OCI-M2 (cell line): ENCODE results near the gene MB.

Experiments
- DNase-seq: peaks from one replicate; lab custom pipeline; 2025; ENCODE audit not compliant: unreplicated experiment; lab: John Stamatoyannopoulos, UW

Gene MB

DNA sequence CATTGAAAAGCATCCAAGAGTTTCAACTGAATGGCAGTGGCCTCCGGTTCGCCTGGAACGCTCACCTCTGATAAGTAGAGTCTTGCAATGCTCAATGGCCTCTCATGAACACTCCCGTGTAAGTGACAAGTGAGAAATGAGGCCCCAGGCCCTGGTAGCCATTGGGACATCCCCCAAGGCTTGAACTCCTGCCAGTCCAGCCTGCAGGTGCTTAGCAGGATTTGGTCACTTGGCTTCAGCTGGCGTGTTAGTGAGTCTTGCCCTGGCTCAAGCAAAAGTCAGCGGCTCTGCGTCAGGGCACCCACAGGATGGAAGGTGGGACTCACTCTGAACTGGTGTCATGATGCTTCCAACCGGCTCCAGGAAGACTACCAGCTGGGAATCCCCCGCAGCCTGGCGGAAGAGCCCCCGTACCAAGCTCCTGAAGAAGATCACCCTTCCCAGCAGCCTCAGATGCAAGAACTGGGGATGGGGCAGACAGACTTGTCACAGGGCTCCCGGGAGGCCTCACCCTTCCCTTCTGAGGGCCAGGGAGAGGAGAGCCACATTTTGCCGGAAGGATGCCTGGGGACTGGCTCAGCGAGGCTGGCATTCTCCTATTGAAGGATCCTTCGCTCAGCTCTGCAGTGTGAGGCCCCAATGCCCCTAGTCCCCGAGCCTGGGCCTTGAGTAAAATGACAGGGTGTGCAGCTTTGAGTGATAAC is 19.3 kb downstream of the MB start:
- DNase-seq = no peak

DNA sequence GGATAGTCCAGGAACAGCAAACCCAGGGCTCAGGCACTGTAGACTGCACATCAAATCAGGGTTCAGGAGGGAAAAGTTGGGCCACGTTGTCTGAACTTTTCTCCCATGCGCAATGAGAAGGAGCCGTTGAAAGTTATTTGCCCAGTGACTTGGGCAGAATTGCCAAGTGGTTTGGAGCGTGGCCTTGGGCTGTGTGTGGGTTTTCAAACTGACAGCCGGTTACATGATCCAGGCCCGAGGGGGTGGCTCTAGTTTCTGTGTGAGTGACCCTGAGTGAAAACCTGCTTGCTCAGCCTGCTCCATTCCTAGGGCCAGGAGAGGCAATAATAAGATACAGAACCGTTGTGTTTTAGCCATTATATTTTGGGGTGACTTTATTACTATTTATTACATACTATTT is 20.3 kb downstream of the MB start:
- DNase-seq = no peak

DNA sequence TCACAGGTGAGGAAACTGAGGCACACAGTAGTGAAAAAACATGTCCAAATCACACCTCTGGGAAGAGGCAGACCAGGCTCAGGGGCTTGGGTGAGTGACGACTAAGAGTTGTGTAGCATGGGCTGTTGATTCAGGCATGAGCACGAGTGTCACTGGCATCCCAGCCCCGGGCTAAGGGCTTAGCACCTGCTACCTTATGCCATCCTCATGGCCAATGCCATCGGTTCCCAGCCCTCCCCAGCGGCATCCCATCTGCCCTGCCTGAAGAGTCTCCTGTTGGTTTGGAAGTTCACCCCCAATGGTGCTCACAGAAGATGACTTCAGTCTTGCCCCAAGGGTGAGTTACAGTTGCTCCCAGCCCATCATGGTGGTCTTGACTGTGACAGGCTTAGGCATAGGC is 22.4 kb downstream of the MB start:
- DNase-seq = no peak

DNA sequence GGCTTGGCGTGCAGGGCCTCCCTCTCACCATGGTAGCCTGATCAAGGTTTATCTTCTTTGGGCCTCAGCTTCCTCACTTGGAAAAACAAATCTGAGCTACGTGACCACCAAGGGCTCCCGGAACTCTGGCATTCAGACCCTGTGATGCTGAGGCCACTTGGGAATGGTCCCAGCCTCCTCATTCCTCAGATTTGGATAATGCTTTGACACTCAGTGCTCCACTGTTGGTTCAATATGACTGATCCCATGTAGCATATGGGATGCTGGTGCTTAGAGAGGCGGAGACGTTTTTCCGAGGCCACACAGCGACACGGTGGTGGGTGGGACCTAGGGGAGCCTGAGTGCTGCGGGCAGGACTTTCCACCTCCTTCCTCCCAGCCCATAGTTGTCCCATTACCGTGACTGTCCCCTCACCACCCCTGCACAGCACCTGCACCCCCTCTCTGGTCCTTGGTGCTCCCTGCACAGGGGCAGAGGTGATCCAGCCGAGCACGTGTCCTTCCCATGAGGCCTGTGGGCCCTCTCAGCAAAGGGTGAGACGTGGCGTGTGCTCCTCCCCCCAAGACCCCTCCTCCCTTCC is 23.1 kb downstream of the MB start:
- no peak for DNase-seq

DNA sequence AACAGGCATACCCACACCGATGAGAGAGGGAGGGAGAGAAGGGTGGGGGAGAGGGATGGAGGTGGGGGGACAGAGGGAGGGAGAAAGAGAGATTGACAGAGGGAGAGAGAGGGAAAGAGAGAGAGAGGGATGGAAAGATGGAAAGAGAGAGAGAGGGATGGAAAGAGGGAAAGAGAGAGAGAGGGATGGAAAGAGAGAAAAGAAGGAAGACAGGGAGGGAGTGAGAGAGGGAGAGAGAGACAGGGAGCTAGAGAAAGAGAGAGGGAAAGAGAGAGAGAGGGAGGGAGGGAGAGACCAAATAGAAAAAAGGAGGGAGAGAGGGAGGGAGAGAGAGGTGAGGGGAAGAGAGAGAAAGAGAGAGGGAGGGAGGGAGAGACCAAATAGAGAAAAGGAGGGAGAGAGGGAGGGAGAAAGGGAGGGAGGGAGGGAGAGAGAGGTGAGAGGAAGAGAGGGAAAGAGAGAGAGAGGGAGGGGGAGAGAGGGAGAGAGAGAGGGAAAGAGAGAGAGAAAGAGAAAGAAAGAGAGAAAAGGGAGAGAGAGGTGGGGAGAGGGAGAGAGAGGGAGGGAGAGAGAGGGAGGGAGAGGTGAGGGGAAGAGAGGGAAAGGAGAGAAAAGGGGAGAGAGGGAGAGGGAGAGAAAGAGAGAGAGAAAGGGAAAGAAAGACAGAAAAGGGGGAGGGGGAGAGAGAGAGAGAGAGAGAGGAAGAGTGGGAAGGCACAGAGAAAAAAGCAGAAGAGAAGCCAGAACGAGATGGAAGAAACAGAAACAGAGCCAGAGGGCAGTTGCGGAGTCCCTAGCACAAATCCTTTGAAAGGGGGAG is 23.8 kb downstream of the MB start:
- no peak for DNase-seq

DNA sequence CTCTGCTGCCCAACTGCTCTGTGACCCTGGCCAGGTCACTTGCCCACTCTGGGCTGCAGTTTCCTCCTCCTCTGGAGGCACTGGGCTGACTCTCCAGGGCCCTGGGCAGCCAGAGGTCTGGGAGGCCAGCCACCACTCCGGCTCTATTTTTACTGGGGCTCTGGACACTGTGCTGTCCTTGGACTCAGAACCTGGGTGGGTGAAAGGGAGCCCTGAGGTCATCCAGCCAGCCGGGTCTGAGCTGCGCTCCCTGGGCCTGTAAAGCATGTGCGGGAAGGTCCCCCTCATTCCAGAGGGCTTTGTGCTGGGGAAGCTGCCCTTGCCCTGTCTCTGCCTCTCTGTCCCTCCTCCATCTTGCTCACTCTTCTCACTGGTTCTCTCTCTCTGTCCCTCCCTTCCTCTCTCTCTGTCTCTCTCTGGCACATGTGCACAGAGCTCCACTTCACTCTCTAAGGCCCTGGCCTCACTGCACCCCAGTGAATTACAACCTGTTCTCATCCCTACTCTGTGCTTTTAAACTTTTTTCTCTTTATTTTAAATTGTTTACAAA is 24.6 kb downstream of the MB start:
- DNase-seq = no peak

DNA sequence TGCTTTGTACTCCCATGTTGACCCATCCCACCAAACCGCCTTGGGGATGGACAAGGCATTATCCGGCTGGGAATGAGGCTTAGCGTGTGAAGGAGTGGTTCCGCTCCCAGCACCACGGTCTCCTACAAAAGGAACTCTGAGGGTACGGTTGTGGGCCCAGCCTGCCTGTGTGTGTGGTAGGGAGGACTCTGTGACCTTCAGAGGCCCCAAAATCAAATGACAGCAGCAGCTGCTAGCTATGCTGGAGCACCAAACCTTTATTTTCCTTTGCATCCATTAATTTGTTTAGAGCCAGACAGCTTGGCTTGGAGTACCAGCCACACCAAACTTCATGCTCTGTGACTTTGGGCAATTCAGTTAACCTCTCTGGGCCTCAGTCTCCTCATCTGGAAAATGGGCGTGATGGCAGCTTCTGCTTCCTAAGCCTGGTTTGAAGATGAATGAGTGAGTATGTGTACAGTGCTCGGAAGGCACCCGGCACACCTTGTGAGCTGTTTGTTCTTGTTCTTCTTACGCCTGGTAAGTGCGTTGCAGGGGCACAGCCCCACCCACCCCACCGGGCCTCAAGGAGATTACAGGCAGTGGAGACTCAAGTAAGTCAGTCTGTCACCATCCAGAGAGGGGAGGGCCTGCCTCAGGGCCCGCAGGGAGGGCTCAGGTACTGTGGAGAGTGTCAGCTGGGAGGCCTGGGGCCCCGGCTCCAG is 25.3 kb downstream of the MB start:
- no peak for DNase-seq

DNA sequence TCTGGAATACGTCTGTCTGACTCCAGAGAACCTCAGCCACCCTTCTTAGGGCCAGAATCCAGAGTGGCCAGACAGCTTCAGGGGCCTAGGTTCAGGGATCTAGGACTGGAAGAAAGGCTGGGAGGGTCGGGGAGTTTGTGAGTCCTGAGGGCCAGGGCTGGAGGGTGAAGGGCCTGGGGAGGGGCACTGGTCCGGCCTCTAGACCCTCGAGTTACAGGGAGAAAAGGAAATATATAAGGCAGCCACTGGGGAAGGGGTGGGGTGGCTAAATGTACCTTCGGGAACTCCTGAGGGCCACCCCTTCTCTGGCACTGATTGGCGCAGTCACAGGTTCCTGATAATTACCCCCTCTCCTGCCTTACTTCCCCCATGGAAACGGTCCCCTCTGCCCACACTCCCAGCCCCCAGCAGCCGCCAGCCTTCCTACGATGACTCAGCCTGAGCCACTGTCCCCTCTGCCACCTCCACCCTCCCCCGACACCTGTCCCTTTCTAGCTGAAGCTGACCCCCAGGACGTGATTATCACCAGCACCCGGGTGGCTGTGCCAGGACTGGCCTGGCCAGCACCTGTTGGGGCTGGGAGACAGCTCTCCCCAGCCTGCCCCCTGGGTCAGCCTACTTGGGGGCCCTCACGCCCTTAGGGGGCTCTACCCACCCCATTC is 26.4 kb downstream of the MB start:
- no peak for DNase-seq

DNA sequence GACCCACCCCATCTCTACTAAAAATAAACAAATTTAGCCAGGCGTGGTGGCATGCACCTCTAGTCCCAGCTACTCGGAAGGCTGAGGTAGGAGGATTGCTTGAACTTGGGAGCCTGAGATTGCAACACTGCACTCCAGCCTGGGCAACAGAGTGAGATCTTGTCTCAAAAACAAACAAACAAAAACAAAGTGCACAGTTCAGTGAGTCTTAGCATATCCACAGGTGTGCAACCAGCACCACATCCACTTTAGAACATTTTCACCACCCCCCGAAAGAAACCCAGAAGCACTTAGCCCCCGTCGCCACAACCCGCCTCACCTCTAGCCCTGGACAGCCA is 27.4 kb downstream of the MB start:
- no peak for DNase-seq

DNA sequence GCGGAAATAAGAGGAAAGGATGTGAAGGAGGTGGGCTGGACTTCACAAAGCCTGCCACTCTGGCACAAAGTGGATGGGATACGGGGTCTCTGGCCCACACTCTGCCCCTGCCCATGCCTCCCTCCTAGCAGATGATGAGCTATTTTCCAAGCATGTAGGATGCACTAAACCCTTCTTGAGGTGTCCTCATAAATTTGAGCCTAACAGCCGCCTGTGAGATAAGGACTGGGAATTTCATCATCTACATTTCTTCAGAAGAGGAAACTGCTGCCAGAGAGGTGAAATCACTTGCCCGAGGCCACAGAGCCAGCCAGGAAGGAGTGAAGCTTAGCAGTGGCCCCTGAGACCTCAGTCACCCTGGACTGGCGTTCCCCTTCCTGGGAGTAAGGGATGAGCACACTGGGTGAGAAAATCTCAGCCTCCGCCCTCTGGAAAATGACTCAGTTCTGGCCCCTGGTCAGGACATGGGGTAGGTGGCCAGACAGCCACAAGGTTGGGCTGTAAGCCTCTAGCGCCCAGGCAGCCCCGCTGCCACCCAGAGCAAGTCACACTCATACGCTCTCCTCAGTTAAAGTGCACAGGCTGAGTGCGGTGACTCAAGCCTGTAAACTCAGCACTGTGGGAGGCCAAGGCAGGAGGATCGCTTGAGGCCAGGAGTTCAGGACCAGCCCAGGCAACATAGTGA is 27.9 kb downstream of the MB start:
- no peak for DNase-seq

DNA sequence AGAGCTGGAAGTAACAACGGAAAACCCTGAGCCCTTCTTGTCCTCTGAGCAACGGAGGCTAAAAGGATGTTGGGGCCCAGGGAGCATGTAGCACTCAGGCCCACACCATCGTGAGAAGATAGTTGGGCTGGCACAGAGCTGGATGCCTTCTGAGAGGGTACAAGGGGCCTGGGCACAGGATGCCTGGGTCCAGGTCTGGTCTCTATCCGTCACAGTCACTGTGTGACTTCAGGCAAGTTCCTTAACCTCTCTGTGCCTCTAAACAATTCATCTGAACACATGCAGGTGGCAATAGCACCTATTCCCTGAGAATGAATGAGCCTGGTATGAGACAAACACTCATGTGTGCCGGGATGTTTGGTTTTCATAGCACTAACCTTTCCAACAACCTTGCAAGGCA is 29.2 kb downstream of the MB start:
- DNase-seq = no peak

DNA sequence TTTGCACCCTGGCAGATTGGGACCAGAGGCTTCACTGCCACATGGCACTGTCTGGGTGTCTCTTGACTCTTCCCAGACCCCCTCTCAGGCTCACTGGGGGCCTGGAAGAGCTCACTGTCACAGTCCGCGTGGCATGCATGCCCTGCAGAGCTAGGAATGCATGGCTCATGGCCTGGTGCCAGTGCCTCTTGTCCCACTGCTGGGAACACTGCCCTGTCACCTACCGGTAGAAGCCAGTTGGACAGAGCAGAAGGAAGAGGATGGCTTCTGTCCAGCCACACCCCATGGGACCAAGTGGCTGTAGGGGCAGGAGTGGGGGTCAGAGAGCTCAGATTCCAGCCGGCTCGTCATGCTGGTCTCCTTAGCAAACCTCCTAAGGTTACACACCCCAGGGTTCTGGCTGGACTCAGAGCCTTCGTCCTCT is 29.7 kb downstream of the MB start:
- DNase-seq = no peak

DNA sequence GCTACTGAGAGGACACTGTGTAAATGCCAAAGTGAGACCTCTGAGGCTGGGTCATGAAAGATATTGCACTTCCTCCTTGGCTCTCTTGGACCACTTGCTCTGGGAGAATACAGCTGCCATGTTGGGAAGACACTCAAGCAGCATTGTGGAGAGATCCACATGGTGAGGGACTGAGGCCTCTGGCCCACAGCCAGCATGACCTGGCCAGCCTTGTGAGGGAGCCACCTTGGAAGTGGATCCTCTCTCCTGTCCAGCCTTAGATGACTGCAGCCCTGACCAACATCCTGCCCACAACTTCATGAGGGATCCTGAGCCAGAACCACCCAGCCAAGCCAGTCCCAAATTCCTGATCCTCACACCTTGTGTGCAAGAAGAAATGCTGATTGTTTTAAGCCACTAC is 30.4 kb downstream of the MB start:
- no peak for DNase-seq

DNA sequence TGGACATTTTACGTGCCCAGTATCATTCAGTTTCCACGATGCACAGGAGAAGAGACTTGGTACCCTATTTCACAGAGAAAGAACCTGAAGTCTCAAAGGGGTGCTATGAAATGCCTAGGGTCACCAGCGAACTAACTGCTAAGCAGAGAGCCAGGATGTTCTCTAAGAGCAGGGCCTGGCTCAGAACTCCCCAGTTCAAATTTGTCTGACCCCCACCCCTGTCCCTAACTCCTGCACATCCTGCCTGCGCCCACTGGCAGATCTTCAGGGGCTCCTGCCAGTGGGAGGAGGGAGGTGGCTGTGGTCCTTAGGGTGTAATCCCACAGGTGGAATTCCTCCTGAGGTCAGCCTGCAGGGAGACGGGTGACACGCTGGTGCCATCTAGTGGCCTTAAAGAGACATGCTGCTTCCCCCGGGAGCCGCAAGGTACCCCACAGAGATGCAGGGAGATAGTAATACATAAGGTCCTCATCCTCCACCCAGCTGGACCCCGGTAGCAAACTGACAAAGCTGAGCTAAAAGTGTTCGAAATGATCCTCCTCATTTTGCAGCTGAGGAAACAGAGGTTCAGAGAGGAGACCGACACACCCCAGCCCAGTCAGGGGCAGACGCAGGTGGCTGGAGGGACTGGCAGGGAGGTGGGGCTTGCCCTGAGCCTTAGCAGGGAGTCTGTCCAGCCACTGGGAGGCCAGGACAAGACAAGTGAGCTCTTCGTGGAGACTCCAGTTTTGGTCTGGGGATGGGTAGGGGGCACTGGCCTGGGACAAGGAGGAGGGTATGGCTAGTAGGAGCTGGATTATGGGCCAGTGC is 34.1 kb downstream of the MB start:
- DNase-seq = no peak

DNA sequence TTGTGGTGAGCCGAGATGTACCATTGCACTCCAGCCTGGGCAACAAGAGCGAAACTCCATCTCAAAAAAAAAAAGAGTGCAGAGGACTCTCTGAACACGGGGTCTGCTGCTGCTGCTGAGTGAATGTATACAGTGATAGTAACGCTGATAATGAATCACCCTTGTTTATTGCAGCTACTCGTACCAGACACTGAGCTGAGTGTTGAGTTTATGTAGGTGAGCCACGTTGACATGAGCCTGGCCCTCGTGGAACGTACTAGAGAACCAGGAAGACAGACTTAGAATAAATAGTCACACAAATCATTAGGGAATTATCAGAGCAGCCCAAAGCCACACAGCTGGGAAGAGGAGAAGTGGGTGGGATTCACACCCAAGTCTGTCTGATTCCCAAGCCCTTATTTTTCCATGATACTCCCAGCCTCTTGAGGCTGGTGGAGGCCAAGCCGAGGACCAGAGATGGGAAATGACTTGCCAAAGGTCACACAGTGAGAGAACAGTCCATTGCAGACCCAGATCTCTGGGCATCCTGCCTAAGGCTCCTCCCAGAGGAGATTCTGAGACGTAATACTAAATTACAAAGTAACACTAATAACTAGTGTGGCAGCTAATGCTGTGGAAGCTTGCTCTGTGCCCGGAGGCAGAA is 34.8 kb downstream of the MB start:
- no peak for DNase-seq

DNA sequence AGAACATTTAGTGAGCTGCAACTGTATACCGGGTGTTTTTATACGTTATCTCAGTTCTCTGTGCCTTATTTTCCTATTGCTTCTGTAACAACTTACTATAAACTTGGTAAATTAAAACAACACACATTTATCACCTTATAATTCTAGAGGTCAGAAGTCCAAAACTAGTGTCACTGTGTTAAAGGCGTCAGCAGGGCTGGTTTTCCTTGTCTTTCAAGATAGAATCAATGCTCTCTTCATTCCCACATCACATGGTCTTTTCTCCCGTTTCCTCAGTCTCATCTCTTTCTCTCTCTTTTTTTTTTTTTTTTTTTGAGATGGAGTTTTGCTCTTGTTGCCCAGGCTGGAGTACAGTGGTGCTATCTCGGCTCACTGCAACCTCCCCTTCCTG is 36.1 kb downstream of the MB start:
- DNase-seq = no peak

DNA sequence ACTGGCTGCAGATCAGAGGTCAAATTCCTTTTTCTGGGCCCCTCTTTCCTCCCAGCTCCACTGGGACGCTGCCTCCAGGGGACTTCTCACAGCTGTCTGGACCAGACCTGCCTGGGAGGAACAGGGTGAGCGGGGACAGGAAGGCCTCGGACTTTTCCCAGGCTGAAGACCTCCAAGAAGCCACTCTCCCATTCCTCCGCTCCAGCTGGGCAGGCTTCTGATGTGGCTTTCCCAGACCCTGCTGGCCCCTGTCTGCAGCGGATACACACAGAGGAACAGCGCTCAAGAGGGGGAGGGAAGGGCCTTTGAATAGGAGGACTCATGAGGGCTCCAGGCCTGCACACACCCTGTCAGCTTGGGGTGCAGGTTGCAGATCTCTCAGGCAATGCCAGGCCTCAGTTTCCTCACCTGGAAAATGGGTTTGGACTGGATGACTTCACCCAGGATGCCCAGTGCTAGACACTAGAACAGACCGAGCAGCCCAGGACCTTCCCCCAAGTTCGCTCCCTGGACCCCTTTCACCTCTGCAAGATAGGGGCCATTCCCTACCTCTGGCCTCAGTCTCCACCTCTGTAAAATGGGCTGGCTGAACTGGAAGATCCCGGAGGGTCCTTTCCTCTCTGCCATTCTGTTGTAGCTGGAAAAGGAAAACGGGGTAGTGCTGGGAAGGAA is 36.6 kb downstream of the MB start:
- DNase-seq = no peak

DNA sequence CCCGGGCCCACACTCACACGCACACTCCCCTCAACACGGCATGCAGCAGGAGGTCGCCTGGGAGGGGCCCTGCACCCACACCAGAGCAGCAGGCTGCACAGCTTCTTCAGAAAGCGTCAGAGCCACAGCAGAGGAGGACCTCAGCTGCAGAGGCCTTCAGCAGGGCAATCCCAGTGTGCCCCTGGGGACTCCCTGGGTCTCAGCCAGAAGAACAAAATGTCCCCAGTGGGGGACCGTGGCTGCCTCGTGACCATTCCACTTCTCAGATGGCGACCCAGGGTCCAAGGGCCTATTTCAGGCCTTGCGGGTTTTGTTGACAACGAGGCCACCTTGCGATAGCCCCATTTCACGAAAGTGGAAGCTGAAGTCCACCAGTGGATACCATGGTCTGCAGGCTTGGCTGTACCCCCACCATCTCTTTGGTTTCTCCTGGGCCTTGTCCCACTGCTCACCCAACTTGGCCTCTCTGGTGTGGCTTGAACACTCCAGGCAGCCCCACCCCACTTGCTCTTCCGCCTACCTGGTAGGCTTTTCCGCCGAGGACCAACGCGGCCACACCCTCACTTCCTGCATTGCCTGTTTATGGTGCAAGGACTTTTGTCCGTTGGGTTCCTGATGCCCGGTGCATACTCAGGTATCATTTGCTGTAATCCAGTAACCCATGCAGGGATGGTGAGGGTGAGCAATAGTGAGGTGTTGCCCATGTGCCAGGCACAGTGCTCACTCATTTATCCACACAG is 38.1 kb downstream of the MB start:
- no peak for DNase-seq
